Inflammatory macrophage (primary cell): ENCODE results near the gene SEC24D.
A peak's percentile ranks its signal among the peaks of the same experiment; 100 is the strongest.

Experiments used
- DNase-seq, 2 donors: peaks; one replicate each; pipeline ENCODE4 v3.0.0-alpha.2; 2020 to 2022

Gene SEC24D

GRCh38 chr4:118845552-118846050, 9.7 kb upstream of the SEC24D start:
- DNase-seq = no peak

DNA sequence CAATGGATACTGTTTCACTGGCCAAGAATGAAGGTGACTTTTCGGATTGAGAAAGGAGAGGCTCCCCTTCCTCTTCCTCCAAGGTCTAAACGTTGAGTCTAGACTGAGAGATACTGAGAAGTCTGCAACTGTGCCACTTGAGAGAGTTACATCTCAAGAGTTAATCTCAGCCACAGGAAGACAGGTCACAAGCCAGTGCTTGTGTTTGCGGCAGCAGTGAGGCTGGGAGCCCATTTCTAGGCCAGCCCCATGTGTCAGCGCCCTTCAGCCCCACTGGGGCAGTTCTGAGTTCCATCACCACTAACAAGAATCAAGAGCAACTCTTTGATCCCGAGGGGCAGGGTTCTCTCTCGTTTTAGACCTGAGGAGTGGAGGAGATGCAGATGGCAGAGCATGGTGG, 7.3 kb upstream of the SEC24D start:
- no peak for DNase-seq

DNA sequence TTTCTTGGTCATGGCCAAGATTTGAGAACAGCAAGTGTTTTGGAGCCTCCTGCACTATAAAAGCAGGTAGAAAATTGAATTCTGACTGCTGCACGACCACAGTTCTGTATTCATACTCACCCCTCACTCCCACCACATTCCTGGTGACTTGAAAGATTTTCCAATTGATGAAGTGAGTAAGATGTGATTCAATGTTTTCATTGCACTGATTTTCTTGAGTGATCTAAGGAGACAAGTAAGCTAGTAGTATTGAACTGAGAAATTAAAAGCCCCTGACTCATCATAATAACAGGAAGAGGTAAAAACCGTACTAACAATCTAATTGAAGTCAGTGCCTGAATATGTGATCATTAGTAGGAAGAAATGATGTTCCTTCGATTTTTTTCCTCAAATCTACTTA, 6.1 kb upstream of the SEC24D start:
- DNase-seq = no peak

GRCh38 chr4:118839221-118839927, 3.4 kb upstream of the SEC24D start:
- no peak for DNase-seq

DNA sequence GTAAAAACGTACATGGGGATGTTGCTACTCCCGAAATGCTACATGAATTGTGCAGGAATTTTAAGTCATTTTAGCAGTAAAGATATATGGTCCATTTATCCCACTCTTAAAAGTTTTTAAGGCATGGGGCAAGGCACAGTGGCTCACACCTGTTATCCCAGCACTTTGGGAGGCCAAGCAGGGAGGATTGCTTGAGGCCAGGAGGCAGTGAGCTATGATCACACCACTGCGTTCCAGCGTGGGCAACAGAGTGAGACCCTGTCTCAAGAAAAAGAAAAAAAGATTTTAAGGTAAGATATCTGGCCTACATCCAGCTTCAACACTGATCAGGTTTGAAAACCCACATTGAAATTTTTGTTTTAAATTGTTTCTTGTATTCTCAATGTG, 1.2 kb upstream of the SEC24D start:
- DNase-seq = no peak

GRCh38 chr4:118836301-118837120, 585 bp upstream of the SEC24D start:
- peak; percentile 36 to 41 for DNase-seq

GRCh38 chr4:118834960-118835569, 861 bp downstream of the SEC24D start:
- DNase-seq = peak; percentile 91 to 93

DNA sequence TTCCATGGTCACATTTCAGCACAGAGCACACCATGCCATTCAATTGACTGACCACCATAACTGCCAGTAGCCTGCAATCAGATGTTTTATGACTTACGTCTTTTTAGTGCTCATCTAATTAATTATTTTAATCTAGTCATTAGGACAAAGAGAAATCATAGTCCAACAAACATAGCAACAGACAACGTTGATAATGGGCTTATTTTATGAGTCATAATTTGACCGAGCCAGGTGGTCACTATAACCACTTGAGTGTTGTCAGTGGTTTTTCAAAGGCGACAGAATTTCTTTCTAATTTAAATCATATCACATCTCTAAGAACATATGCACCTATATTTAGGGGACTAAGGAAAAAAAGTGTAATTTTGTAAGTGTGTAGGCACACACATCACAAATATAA, 1.9 kb downstream of the SEC24D start:
- no peak for DNase-seq

GRCh38 chr4:118833192-118833820, 2.6 kb downstream of the SEC24D start:
- DNase-seq = no peak

DNA sequence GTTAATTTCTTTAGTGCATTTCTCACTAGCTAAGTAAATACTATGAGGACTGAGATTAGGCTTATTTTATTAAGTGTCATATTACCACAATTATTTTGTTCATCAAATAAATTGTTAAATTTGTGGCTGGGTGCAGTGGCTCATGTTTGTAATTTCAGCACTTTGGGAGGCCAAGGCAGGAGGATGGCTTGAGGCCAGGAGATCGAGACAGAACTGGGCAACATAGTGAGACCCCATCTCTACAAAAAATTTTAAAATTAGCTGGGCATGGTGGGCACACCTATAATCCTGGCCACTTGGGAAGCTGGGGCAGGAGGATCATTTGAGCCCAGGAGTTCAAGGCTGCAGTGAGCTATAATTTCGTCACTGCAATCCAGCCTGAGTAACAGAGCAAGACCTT, 6.8 kb downstream of the SEC24D start:
- no peak for DNase-seq

GRCh38 chr4:118826723-118827444, 9.0 kb downstream of the SEC24D start:
- DNase-seq = no peak

DNA sequence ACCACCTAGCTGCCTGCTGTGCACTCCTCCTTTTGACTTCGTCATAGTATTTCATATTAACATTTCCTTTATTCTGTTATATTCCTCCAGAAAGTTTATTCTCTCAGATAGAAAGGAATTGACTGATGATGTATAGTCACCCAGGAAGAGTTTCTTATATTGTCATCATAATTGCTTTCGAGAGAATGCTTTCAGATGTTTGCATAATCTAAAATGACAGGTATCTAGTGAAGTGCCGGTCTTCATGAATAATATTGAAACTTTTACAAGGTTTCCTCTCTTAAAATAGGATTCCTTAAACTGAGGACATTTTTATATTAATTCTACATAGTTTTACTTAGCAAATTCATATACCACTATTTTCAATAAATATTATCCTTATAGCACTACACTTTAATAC, 10.1 kb downstream of the SEC24D start:
- DNase-seq = no peak

GRCh38 chr4:118824141-118824540, 11.8 kb downstream of the SEC24D start:
- no peak for DNase-seq

DNA sequence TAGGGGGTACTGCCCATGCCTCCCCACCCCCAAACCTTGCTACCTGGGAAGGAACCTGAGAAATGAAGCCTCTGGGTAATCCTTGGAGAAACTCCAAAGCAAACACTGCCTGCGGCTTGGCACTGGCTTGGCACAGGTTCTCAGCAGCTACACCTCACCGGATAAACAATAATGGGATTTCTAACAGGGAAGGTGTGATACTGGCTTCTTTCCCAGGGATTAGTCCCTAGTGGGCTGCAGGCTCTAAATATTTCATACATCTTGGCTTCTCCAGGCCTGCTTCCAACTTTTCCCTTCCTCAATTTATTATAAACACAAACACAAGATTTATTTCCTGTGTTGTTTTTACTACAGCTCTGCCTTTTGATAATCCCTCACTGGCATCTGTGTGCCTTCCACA, 12.5 kb downstream of the SEC24D start:
- no peak for DNase-seq

- DNase-seq = no peak
Measured at GRCh38 chr4:118821590-118822293, 14.2 kb downstream of the SEC24D start.

DNA sequence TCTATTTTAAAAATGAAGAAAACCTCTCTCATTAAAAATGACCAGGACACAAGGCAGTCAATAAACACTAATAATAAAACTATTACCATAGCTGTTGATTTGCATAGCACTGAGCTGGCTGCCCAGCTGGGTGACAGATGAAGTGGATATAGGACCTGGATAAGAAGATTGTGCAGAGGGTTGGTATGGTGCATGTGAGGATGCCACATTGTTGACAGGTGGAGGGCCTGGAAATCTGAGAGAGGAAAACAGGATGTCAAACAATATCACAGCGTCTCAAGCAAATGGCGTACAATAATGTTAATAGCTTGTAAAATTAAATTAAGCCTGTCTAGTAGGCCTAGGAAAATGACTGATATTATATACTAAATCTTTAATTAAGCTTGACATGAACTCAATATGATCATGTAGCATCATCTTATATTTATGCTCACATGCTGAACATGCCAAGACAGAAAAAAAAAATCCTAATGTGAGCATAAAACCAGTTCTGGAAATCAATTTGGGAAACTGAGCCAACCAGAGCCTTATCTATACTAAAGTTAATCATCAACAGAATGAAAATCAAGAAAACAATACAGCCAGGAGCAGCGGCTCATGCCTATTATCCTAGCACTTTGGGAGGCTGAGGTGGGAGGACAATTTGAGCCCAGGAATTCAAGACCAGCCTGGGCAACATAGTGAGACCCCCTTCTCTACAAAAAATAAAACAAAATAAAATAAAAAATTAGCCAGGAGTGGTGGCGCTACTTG, 18.6 kb downstream of the SEC24D start:
- no peak for DNase-seq

DNA sequence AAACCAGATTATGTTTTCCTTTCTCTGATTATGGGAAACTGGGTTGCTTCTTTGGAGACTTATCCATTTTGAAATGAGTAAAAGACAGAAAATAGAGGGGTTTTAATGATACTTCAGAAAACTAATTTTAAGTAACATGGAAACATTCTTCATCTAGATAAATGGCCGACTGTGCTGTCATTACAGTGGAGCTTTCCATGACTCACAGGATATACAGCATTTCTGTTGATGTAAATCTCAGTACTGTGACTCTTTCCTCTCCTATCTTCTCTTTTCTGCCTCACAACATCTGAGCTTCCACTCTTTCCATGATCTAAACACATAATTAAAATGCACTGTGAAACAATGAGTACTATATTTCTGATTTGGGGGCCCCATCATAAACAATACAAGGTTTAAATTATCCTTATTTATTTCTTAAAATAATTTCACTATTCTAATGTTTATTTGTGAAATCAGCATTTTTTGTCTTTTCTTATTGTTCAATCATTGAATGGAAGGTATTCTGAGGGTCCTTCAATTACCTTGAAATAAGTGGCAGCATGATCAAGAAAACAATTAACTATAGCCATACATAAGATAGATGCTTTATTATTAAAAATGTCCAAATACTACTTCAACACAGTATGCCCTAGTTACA, 19.3 kb downstream of the SEC24D start:
- DNase-seq = no peak

DNA sequence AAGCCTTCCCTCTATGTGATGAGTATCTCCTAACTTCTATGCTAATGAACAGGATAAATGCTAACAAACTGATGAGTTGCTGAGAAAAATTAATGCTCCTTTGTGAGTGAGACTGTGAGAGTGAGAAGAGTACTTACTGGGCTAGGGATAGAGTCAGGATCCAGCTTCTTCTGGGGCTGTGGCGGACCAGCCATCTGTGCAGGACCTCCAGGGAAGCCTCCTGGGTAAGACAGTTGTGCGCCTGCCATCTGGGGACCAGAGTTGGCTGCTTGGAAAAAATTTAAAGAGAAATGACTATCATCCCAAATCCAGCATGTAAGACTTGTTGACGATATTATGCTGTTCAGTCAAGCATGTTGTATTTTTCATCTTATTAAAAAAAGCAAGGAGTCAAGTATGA, 21.0 kb downstream of the SEC24D start:
- DNase-seq = no peak

- peak in 1 of 2 donors; percentile 21 for DNase-seq
Measured at GRCh38 chr4:118814058-118814457, 21.9 kb downstream of the SEC24D start.

DNA sequence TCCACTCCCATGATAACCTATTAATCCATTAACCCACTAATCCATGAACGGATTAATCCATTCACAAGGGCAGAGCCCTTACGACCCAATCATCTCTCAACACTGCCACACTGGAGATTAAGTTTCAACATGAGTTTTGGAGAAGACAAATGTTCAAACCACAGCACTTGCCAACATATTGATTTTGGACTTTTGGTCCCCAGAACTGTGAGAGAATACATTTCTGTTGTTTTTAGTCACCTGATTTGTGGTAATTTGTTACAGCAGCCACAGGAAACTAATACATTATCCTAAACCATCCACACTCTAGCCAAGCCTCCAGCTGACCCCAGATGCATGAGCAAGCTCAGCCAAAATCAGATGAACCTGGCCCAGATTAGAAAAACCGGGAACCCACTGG, 22.4 kb downstream of the SEC24D start:
- no peak for DNase-seq
